Renal cortical epithelial cell (primary cell): ENCODE results near the gene SCN2A. TPM values are rescaled to one million over a fixed set of nuclear protein-coding genes. Genes with fewer than 3 reads are reported as not detected.
"Not testable (repeated sequence)": the region's sequence is repeated elsewhere in the genome, so short reads cannot be mapped to it uniquely, and the experiment has no call there.

ENCODE experiments used
- DNase-seq: peaks from one replicate; pipeline ENCODE4 v3.0.0-alpha.2; 2011; ENCODE audit warnings: low read depth
- total RNA-seq: library from RNA; depleted of rRNA; stranded (reverse); fragments of >200 nt; gene quantifications from 2 replicates; pipeline ENCODE4 v1.2.3, GENCODE V29; 2014

SCN2A gene
- total RNA-seq, 1 donor from 2014 or later = 15.1 TPM

DNA sequence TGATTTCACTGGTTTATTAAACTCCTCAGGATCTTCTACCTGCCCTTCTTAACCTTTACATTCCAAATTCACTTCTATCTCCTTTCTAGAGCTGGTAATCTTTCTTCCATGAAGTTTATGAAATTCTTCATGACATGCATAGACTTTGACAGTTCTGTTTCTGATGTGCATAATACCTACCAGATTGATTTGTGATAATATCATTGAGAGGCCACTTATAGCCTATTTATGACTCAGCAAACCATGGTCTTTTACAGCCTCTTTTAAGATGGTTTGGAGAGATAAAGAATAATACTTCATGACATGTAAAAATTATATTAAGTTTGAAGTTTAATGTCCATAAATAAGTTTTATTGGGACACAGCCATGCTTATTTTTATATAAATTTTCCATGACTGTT is 14.0 kb downstream of the SCN2A start:
- no peak for DNase-seq

DNA sequence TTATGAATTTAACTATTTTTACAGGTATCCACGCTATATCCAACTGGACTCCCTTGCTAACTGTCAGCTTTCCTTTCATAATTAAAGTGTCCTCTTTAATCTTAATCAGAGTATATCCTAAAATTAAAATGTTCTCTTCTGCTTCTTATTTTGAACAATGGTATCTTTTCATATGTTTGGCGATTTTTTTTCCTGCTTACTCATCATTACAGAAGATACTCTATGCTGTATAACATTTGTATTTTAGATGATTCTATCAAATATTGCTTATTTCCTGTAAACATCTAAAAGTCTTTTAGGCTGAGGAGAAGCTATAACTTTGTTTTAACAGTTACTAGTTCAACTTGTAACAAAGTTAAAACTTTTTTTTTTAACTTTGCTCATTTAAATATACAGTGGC is 17.4 kb downstream of the SCN2A start:
- no peak for DNase-seq

DNA sequence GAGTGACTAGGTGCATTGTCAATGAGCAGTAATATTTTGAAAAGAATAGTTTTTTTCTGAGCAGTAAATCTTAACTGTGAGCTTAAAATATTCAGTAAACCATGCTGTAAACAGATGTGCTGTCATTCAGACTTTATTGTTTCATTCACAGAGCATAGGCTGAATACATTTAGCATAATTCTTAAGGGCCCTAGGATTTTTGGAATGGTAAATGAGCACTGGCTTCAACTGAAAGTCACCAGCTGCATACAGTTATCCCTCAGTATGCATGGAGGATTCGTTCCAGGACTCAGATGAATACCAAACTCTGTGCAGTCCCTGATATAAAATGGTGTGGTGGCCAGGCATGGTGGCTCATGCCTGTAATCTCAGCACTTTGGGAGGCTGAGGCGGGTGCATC is 21.1 kb downstream of the SCN2A start:
- DNase-seq = not testable (repeated sequence)

DNA sequence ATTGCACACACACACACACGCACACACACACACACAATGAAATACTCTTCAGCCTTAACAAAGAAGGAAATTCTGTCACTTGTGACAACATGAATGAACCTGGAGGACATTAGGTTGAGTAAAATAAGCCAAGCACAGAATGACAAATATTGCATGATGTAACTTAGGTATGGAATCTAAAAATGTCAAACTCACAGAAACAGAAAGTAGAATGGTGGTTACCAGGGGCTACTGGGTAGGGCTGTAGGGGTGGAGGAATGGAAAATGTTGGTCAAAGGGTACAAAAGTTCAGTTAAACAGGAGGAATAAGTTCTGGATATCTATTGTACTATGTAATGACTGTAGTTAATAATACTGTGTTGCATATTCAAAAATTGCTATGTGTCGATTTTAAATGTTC is 29.5 kb downstream of the SCN2A start:
- no peak for DNase-seq

- no peak for DNase-seq
These were observed 34.0 kb downstream of the SCN2A start for GRCh38 chr2:165273176-165273575.

GRCh38 chr2:165274698-165275097 is 35.5 kb downstream of the SCN2A start:
- no peak for DNase-seq

- DNase-seq = no peak
These were observed 36.7 kb downstream of the SCN2A start for GRCh38 chr2:165275932-165276331.

DNA sequence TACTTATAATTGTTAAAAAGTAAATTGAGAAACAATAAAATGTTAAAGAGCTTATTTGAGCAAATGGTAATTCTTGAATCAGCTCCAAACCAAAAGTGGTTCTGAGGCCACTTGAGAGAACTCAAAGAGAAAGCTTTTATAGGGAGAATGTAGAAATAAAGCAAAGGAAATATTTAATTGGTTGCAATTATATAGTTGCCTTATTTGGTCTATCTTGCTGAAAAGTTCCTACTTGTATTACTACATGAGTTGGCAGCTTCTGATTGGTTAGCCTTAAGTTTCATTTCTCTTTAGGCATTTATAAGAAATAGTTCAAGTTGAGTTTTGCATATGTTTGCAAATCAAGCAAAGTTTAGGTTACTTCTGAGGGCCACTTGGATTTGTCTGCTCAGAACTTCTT is 38.1 kb downstream of the SCN2A start:
- peak; percentile 9 for DNase-seq

- DNase-seq = no peak
These were observed 38.8 kb downstream of the SCN2A start for GRCh38 chr2:165277860-165278656.

GRCh38 chr2:165280356-165280755 is 41.1 kb downstream of the SCN2A start:
- DNase-seq = no peak

- DNase-seq = no peak
These were observed 42.2 kb downstream of the SCN2A start for GRCh38 chr2:165281387-165281786.

GRCh38 chr2:165283342-165283741 is 44.1 kb downstream of the SCN2A start:
- DNase-seq = no peak

DNA sequence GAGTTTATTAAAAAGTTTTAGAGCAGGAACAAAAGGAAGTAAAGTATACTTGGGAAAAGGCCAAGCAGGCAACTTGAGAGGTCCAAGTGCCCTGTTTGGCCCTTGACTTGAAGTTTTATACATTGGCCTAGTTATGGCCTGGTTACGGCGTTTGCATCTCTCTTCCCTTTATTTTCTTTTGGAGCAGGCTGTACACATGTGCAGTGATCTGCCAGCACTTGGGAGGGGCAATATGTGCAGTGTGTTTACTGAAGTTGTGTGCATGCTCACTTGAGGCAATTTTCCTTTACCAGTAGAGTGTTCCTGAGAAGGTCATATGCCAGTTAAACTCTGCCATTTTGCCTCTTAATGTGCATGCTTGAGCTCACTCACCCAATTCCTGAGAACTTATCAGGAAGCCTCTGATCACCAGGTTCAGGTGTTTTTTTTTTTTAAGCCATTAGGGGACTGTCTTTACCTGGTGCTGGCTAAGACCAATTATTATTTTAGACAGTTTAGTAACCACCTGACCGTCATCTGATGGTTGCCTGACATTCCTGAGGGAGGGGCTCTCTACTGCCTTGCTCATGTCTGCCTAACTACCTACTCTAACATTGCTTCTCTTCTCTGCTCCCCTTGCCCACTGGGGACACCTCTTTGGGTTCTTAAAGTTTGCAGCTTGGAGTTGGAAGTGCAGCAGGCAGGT is 48.0 kb downstream of the SCN2A start:
- DNase-seq = no peak

DNA sequence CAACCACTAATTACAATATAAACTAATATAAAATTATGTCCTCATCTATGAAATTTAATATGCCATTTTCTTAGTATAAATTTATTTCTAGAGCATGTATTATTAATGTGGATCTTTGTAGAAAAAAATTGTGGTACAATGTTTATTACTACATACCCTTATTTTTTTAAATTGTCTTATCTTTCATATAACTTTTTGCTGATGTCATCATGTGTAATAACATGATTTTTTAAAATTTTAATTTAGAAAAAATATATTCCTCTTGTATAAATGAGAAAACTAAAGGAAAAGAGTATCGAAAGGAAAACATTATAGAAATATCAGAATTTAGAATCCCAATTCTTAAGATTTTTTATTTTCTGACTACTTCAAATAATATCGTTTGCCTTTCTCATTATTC is 49.9 kb downstream of the SCN2A start:
- DNase-seq = no peak

- peak; percentile 94 for DNase-seq
These were observed 54.5 kb downstream of the SCN2A start for GRCh38 chr2:165293440-165294420.

DNA sequence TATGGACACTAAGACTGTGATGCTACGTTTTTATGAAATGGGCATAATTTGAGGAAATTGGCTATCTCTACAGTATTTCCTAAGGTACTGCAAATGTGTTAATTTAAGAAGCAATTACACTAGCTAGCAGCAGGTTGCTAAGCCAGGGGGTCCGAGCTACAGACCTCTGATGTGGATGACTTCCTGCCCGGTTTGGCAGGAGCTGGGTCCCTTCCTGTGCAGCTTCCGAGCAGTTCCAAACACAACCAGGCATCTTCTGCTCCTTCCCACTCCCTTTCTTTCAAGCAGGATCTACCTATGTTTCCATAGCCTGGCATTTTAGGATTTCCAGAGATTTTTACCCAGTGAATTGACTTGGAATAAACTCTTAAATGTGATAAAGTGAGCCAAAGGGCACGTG is 55.7 kb downstream of the SCN2A start:
- no peak for DNase-seq

DNA sequence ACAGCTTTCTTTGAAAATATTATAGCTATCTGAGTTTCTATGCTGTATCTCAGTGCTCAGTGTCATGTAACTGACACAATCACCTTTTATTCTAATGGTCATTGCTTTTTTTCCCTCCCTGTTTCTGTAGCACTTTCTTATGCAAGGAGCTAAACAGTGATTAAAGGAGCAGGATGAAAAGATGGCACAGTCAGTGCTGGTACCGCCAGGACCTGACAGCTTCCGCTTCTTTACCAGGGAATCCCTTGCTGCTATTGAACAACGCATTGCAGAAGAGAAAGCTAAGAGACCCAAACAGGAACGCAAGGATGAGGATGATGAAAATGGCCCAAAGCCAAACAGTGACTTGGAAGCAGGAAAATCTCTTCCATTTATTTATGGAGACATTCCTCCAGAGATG is 56.4 kb downstream of the SCN2A start:
- no peak for DNase-seq

- DNase-seq = no peak
These were observed 66.3 kb downstream of the SCN2A start for GRCh38 chr2:165305391-165306096.

GRCh38 chr2:165307317-165307716 is 68.1 kb downstream of the SCN2A start:
- DNase-seq = no peak

DNA sequence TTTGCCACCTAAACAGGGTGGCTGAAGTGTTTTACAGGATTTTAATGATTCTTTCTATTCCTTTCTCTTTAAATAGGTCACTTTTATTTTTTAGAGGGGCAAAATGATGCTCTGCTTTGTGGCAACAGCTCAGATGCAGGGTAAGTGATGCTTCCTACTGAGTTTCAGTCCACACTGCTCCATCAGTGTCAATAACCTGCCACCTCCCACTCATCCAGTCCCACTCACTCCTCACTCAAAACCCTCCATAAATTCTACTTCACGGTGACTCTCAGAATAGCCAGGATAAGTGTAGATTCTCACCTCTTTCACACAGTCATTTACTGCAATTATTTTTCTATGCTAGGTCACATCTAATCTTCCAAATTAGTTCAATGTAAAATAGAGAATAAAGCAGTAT is 72.7 kb downstream of the SCN2A start:
- DNase-seq = no peak

GRCh38 chr2:165312999-165313398 is 73.8 kb downstream of the SCN2A start:
- no peak for DNase-seq

- no peak for DNase-seq
These were observed 74.3 kb downstream of the SCN2A start for GRCh38 chr2:165313509-165313908.
